Osteoblast (primary cell): ENCODE data around the gene DOCK1. TPM values are rescaled to one million over a fixed set of nuclear protein-coding genes. Genes with fewer than 3 reads are reported as not detected.

ENCODE experiments used
- DNase-seq: peaks from one replicate; pipeline ENCODE4 v3.0.0; 2011; ENCODE audit warnings: low spot score, mixed read lengths; ENCODE audit not compliant: insufficient read length; ENCODE audit errors: missing footprints
- H2AFZ ChIP-seq: 2 replicates; pipeline ENCODE4 v1.6.0; 2011; ENCODE audit warnings: mild to moderate bottlenecking, low read length
- H3K27ac ChIP-seq: 2 replicates; pipeline ENCODE4 v1.5.1; 2011; ENCODE audit warnings: mild to moderate bottlenecking, low read depth, low read length, moderate library complexity
- H3K27me3 ChIP-seq: 2 replicates; pipeline ENCODE4 v1.6.0; 2012; ENCODE audit warnings: mild to moderate bottlenecking, control low read depth, inconsistent platforms, low read length, moderate library complexity; ENCODE audit not compliant: insufficient read depth
- H3K36me3 ChIP-seq: 2 replicates; pipeline ENCODE4 v1.5.1; 2011; ENCODE audit warnings: mild to moderate bottlenecking, low read length, control low read depth, moderate library complexity; ENCODE audit not compliant: insufficient read depth
- H3K4me1 ChIP-seq: 2 replicates; pipeline ENCODE4 v1.5.1; 2011; ENCODE audit warnings: mild to moderate bottlenecking, low read length, control low read depth, moderate library complexity; ENCODE audit not compliant: insufficient read depth
- H3K4me2 ChIP-seq: 2 replicates; pipeline ENCODE4 v1.6.0; 2011; ENCODE audit warnings: mild to moderate bottlenecking, low read length; ENCODE audit not compliant: insufficient read depth
- H3K4me3 ChIP-seq: fragments of 200-600 bp; sonication (generic); 3 replicates; pipeline ENCODE4 v1.5.1; 2012; ENCODE audit warnings: mild to moderate bottlenecking, low read length, inconsistent platforms; ENCODE audit not compliant: insufficient read depth
- H3K79me2 ChIP-seq: 2 replicates; pipeline ENCODE4 v1.6.0; 2012; ENCODE audit warnings: mild to moderate bottlenecking, low read length, control low read depth, inconsistent platforms; ENCODE audit not compliant: insufficient read depth
- H3K9me3 ChIP-seq: 2 replicates; pipeline ENCODE4 v1.5.1; 2011; ENCODE audit warnings: low read depth, low read length, control low read depth
- H4K20me1 ChIP-seq: 2 replicates; pipeline ENCODE4 v1.6.0; 2012; ENCODE audit warnings: mild to moderate bottlenecking, low read length, control low read depth; ENCODE audit not compliant: insufficient read depth
- total RNA-seq: library from RNA; depleted of rRNA; stranded (reverse); fragments of >200 nt; gene quantifications from 2 replicates; pipeline ENCODE4 v1.2.3, GENCODE V29; 2012
- TF ChIP-seq, protein P1 (sequence below): IDR thresholded peaks from 2 replicates; pipeline ENCODE4 v1.5.1; 2011; ENCODE audit warnings: mild to moderate bottlenecking, low read depth, low read length, moderate library complexity; ENCODE audit errors: extremely low read depth

DOCK1 gene
- total RNA-seq, 1 donor = 80.3 TPM

GRCh38 chr10:127374074-127374680 lies 468.9 kb downstream of the DOCK1 start:
- no peak for DNase-seq
- H3K36me3 ChIP-seq = peaks cover 15% of the 10 kb centered on the region
- no peaks in the 10 kb centered on the region for H4K20me1 ChIP-seq
- no peaks in the 10 kb centered on the region for H3K27me3 ChIP-seq
- TF ChIP-seq, protein P1, sequence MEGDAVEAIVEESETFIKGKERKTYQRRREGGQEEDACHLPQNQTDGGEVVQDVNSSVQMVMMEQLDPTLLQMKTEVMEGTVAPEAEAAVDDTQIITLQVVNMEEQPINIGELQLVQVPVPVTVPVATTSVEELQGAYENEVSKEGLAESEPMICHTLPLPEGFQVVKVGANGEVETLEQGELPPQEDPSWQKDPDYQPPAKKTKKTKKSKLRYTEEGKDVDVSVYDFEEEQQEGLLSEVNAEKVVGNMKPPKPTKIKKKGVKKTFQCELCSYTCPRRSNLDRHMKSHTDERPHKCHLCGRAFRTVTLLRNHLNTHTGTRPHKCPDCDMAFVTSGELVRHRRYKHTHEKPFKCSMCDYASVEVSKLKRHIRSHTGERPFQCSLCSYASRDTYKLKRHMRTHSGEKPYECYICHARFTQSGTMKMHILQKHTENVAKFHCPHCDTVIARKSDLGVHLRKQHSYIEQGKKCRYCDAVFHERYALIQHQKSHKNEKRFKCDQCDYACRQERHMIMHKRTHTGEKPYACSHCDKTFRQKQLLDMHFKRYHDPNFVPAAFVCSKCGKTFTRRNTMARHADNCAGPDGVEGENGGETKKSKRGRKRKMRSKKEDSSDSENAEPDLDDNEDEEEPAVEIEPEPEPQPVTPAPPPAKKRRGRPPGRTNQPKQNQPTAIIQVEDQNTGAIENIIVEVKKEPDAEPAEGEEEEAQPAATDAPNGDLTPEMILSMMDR = no peak
- H3K4me2 ChIP-seq = no peak overlapping the region
- no peaks in the 10 kb centered on the region for H3K79me2 ChIP-seq
- no peak overlapping the region for H2AFZ ChIP-seq
- H3K4me3 ChIP-seq = no peak overlapping the region
- H3K4me1 ChIP-seq = no peaks in the 10 kb centered on the region
- H3K27ac ChIP-seq = no peak overlapping the region
- H3K9me3 ChIP-seq = no peaks in the 10 kb centered on the region

DNA sequence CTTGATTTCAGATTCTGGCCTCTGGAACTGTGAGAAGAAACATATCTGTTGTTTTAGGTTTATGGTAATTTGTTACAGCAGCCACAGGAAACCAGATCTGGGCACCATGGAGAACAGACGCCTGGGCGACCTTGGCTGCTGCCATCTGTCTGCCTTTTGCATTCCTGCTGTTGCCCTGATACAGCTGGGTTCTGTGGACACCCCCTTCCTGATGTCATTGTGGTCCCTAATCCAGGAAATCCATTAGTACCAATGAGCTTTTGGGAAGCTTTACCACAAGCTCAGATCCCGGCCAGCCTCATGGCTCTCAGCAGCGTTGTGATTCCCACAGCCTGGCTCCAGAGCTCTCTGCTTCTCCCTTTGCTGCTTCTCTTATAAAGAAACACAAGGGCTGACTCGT lies 469.7 kb downstream of the DOCK1 start:
- no peak for DNase-seq
- no peaks in the 10 kb centered on the region for H4K20me1 ChIP-seq
- TF ChIP-seq, protein P1 = no peak
- H3K36me3 ChIP-seq = peaks cover 15% of the 10 kb centered on the region
- no peak overlapping the region for H3K4me2 ChIP-seq
- no peaks in the 10 kb centered on the region for H3K9me3 ChIP-seq
- H3K79me2 ChIP-seq = no peaks in the 10 kb centered on the region
- H3K4me3 ChIP-seq = no peak overlapping the region
- no peak overlapping the region for H3K27ac ChIP-seq
- H2AFZ ChIP-seq = no peak overlapping the region
- H3K27me3 ChIP-seq = no peaks in the 10 kb centered on the region
- no peaks in the 10 kb centered on the region for H3K4me1 ChIP-seq

DNA sequence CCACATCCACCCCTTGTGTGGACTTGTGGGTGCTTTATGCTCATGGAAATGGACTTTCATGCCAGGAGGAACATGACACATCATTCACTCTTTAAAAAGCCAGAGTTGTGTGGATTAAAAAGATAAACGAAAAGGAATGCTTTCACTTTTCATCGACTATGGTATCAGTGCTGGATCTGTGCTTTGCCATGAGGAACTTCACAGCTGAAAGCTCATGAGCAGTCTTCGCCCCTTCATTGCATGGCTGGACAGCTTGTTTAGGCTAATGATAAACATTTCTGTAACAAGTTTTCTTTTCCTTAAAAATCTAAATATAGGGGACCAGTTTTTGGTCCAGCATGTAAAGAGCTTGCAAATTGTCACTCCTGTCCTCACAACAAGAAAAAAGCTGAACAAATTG lies 470.2 kb downstream of the DOCK1 start:
- Histone ChIP-seq H3K4me1 (no peaks in the 10 kb centered on the region), H3K27me3 (no peaks in the 10 kb centered on the region), H3K4me2 (no peak overlapping the region), H3K36me3 (peaks cover 15% of the 10 kb centered on the region), H3K27ac (no peak overlapping the region), H2AFZ (no peak overlapping the region), H3K79me2 (no peaks in the 10 kb centered on the region), H3K9me3 (no peaks in the 10 kb centered on the region), H3K4me3 (no peak overlapping the region), H4K20me1 (no peaks in the 10 kb centered on the region)
- no peak for DNase-seq
- TF ChIP-seq, protein P1 = no peak

DNA sequence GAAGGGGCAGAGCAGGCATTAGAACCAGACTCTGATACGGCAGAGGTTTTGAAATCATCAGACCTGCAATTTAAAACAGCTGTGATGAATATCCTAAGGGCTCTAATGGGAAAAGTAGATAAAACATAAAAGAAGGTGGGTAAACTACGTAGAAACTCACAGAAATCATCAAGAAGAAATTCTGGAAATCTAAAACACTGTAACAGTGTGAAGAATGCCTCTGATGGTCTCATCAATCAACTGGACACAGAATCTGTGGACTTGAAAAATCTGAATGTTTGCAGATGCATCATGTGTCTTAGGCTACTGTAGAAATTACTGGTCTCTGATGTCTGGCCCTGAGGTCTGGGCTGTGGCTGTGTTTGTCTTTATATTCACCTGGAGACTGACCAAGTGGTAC lies 470.8 kb downstream of the DOCK1 start:
- no peak for DNase-seq
- Histone ChIP-seq H3K79me2 (no peaks in the 10 kb centered on the region), H3K4me3 (no peak overlapping the region), H3K4me2 (no peak overlapping the region), H3K27me3 (no peaks in the 10 kb centered on the region), H3K27ac (no peak overlapping the region), H3K36me3 (peaks cover 15% of the 10 kb centered on the region), H3K9me3 (no peaks in the 10 kb centered on the region), H4K20me1 (no peaks in the 10 kb centered on the region), H2AFZ (no peak overlapping the region), H3K4me1 (no peaks in the 10 kb centered on the region)
- TF ChIP-seq, protein P1 = no peak
